GM21723 (cell line): Measurements from ENCODE around the gene HSF5.
"Not testable (repeated sequence)": the region's sequence is repeated elsewhere in the genome, so short reads cannot be mapped to it uniquely, and the experiment has no call there.

Experiments used
- ATAC-seq: cut with Tn5 transposase; IDR thresholded peaks from one replicate; pipeline ENCODE4 v1.9.1; 2021; ENCODE audit warnings: mild to moderate bottlenecking, moderate library complexity; ENCODE audit not compliant: unreplicated experiment

Gene HSF5

DNA sequence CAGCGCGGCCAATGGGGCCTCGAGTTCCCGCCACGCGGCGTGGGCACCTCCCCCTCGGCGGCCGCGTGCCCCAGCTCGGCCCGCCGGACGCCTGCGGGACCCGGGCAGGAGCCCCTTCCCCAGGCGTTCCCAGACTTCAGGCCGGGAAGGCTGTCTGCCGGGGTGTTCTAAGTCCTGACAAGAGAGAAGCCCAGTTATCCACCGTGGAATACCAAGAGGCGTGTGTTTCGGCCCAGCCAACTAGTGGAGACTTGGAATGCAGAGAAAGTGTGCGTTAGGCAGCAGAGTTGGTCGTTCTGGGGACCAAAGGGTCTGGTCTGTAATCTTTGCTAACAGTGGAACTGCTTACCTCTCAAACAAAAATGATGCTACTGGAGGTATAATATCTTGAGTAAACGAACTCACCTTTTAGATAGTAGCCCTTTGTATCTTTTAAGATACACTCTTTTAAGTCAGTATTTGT lies 251 bp upstream of the HSF5 start:
- ATAC-seq = no peak

- ATAC-seq = no peak
Observed at GRCh38 chr17:58484600-58484999, 3.6 kb downstream of the HSF5 start.

DNA sequence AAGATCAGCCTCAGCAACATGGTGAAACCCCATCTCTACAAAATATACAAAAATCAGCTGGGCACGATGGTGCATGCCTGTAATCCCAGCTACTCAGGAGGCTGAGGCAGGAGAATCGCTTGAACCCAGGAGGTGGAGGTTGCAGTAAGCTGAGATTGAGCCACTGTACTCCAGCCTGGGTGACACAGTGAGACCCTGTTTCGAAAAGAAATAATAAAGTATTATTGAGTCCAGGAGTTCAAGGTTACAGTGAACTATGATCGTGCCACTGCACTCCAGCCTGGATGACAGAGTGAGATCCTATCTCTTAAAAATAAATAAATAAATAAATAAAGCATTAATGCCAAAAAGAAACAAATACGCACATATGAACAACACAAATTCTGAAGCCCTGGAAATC lies 6.4 kb downstream of the HSF5 start:
- not testable (repeated sequence) for ATAC-seq

DNA sequence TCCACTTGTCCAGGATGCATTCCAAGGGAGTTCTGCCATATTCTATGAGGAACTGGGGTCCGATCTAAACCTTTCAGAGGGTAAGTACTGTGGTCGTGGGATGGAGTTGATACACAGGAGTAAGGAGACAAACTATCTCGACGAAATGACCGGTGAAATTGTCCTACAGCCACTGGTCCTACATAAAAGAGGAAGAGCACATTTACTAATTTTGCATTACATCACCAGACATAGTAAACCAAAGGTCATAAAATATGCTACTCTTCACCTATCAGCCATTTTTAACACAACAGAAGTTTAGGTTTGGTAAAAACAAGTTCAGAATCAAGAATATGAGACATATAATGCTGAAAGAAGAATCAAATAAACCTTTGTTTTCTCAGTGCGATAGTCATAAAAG lies 8.1 kb downstream of the HSF5 start:
- ATAC-seq = no peak

DNA sequence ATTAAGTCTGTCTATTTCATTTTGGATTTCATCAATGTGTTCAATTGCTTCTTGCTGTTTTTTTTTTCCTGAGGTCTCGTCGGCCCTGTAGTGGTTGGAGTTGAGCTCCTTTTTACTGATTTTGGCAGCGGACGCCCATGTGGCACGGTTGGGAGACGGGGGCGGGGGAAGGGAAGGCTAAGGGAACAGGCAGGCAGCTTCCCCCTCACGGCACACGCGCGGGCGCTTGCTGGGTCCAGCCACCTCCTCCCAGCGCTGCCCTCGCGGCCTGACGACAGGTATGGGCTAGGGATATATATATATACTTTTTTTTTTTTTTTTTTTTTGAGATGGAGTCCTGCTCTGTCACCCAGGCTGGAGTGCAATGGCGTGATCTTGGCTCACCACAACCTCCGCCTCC lies 11.4 kb downstream of the HSF5 start:
- ATAC-seq = no peak

- ATAC-seq = no peak
Observed at GRCh38 chr17:58475985-58476384, 12.2 kb downstream of the HSF5 start.

GRCh38 chr17:58470356-58470755 lies 17.9 kb downstream of the HSF5 start:
- no peak for ATAC-seq

GRCh38 chr17:58468944-58469343 lies 19.3 kb downstream of the HSF5 start:
- no peak for ATAC-seq

- ATAC-seq = no peak
Observed at GRCh38 chr17:58455491-58455890, 32.7 kb downstream of the HSF5 start.

DNA sequence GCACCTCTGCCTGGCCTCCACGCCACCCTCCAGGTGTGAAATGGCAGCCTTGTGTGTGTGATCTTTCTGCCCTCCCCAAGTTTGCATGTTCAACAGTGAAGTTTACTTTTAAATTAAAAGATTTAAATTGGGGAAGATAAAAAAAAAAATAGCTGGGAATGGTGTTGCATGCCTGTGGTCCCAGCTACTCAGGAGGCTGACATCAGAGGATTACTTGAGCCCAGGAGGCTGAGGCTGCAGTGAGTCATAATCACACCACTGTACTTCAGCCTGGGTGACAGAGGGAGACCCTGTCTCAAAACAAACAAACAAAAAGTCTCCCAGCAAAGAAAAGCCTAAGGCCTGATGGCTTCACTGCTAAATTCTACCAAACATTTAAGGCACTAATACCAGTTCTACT lies 35.5 kb downstream of the HSF5 start:
- no peak for ATAC-seq

- ATAC-seq = peak; percentile 54
Observed at GRCh38 chr17:58447039-58447975, 40.9 kb downstream of the HSF5 start.

DNA sequence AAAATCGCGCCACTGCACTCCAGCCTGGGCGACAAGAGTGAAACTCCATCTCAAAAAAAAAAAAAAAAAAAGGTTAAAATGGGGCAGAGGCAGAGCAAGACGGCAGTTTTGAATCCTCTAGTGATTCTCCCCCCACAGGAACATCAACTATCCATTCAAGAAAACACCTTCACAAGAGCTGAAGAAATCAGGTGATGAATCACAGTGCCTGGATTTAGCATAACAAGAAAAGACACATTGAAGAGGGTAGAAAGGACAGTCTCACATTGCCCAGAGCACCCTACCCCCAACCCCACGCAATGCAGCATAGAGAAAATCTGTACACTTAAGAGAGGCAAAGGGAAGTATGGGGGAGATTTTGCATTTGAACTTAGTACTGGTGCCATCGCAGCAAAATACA lies 42.1 kb downstream of the HSF5 start:
- ATAC-seq = no peak

DNA sequence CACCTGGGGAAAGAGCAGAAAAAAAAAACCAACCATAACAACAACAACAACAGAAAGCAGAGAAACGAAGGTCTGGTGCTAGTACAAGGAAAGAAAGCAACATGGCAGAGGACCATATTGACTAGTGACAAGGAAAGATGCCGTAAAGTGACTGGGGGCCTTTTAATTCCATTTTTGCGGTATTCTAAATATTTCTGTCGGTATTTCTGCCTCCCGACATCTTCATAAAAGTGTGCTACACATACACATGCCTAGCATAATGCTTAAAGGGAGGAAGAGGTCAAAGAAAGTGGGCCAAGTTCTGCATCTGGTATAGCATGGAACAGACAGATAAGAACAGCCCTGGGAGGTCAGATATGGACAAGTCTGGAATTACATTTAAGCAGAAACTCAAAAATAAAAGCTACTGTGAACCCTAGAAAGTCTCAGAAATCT lies 51.4 kb downstream of the HSF5 start:
- ATAC-seq = no peak

DNA sequence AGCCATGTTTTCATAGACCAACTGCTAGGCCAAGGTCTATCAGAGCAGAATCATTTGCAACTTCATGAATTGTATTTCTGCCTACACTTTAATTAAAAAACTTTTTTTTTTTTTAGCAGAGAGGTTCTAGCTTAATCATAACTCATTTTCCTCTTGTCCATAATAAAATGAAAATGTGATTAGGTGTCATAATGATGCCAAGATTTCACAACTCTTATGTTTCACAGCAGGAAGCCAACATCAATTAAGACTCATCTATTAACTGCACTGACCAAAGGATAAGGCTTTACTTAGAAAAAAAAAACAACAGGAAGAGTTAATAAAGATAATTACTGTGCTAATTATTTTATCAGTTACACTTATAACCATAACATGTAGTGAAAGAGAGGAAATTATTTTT lies 52.0 kb downstream of the HSF5 start:
- ATAC-seq = no peak

DNA sequence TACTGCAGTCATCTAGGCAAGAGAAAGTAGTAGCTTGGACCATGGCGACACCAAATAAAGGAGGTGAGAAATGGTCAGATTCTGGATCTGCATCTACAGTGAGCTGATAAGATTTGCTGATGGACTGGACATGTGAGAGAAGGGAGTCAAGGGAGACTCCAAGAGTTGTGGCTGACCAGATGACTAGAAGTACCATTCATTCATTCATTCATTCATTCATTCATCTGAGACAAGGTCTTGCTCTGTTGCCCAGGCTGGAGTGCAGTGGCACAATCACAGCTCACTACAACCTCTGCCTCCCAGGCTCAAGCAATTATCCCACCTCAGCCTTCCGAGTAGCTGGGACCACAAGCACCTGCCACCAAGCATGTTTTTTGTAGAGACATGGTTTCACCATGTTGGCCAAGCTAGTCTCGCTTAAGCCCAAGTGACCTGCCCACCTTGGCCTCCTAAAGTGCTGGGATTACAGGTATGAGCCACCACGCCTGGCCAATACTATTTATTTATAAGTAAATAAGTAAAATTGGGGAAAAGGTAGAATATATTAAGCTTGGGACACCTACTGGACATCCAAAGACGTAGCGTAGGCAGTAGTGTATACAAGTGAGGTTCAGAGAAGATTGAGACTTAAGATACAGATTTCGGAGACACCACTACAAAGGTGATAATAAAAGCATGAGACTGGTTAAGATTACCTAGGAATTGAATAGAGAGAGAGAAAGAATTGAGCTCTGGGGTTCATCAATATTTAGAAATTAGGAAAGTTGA lies 55.2 kb downstream of the HSF5 start:
- ATAC-seq = no peak

- ATAC-seq = no peak
Observed at GRCh38 chr17:58427807-58428206, 60.4 kb downstream of the HSF5 start.

DNA sequence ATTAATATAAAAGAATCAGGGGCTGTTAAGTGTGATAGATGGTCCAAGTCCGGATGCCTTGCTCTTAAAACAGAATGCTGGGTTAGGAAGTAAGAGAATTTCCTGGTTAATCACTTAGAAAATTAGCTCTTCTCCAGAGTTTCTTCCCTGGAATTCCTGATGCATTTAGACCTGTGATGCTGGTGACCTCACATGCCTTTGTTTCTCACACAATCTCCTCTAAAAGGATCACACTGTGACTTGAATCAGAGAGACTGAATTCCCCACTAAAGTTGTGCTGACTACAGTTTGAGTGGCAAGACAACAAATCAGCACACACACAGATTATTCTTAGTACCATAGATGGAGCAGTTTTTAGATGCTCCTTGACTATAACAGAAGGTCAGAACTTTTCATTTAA lies 66.5 kb downstream of the HSF5 start:
- no peak for ATAC-seq

DNA sequence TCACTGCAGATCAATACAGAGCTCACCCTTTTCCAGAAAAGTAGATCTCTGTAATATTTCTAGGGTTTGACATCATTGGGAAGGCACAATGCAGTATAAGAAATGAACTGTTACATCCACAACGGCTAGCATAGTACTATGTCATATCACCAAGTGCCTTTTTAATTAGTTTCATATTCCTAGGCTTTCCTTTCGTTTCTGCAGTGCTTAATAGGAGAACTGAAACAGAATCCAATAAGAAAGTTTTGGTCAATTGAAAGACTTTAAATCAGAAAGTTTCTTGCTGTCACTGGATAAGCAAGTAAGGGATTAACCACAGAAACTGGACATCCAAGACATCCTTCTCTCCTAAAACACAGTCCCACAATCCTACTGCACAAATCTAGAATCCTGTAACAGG lies 67.4 kb downstream of the HSF5 start:
- ATAC-seq = no peak

DNA sequence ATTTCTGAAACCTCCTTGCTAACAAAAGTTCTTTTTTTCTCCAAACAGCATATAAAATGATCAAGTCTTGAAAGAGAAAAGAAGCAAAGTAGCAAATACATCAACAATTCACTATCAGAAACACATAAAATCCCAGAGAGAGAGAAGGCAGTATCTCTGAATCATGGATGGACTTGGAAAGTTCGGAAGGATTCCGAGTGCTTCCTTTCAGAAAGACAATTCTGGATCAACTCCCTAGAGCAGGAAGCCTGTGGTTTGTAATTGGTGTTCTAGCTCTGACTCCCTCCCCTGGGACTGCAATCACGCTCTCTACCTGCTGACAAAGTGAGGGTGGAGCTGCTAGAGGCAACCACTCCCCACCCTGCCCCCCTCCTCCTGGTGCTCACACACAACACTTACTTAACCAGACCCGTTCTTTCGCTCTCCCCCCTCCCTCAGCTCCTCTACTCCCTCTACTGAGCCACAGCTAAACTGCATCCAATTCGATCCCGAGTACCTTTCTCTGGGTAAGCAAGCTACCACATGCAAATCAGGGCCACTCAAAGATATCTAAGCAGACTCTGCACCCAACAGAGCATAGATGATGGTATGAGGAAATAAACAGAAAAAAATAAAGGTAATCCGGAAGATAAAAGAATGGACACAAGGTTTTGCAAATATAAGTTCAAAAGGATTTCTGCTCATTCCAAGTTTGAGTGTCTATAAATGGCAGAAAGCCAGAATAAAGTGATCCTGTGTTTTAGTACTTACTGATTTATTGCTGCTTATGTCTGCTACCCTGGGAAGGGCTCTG lies 70.7 kb downstream of the HSF5 start, which contains the start of gene RNF43:
RNF43 (minus strand) TSS at position 235 of the 793 bp plus-strand sequence. CDS start 1,957 bp downstream, outside the sequence.
- ATAC-seq = peak; percentile 96

DNA sequence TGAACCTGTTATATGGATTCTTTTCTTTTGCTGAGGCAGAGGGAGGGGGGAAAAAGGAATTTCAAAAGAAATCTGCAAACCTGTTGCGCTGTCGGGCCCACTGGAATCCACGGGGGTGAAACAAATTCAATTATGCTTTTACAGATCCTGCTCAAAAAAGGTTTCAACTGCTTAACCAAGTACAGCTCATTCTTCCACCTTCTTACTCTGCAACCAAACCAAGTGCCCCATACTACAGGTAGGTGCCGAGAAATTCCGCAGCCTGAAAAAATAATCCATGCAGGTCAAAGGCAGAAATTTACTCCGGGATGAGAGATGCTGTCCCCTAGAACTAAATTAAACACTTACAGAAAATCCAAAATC lies 71.3 kb downstream of the HSF5 start:
- no peak for ATAC-seq

DNA sequence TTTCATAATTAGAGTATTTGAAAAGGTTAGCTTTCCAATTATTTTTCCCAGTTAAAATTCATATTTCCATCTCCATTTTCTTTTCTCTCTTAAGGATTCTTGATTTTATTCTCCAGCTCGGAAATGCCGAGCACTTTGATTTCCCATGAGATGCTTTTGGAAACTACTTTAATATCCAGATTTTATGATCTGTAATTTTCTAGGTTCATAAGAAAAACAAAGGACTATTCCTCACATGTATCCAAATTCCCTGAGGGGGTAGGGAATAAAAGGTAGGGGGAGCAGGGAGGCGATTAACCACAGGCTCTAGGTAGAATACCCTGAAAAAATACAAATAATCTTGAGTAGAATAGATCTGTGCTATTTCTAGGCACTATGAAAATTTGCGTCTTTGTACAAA lies 71.8 kb downstream of the HSF5 start:
- ATAC-seq = no peak
